Measurements from ENCODE around the gene SDK1. TPM values are rescaled to one million over a fixed set of nuclear protein-coding genes. Genes with fewer than 3 reads are reported as not detected.

The SDK1 gene
- total and polyA plus RNA-seq, 10 of the 15 experiments (the other 5 are each of a cell fraction or from before 2014, with no cell fraction given): 0.14 to 0.33 TPM; not detected in 8

GRCh38 chr7:3598854-3599253, 297.8 kb downstream of the SDK1 start:
- FAIRE-seq (no peak), ATAC-seq (no peak), DNase-seq (ENCODE audit: low read depth, low spot score) (no peak)
- no peaks in the 10 kb centered on the region for H4K20me1 ChIP-seq (ENCODE audit: control insufficient read depth, insufficient read depth)
- no peak overlapping the region for H2AFZ ChIP-seq (ENCODE audit: control insufficient read depth, low read depth, low read length)
- WGBS (ENCODE audit: insufficient coverage, insufficient replicate concordance, low lambda C conversion rate, missing lambda C conversion rate): 74% methylated on average over 7 of the region's 7 CpGs
- no peak for TF ChIP-seq MEF2B (IDR thresholded peaks at IDR 0.05; ENCODE audit: partially characterized antibody, poor library complexity, severe bottlenecking)
- TF ChIP-seq RCOR1 (conservative IDR thresholded peaks at IDR 0.05; ENCODE audit: low read depth, low read length): no peak
- TF ChIP-seq NFIC (IDR thresholded peaks at IDR 0.05; ENCODE audit: low read depth, low read length): no peak
- TF ChIP-seq, protein P1, sequence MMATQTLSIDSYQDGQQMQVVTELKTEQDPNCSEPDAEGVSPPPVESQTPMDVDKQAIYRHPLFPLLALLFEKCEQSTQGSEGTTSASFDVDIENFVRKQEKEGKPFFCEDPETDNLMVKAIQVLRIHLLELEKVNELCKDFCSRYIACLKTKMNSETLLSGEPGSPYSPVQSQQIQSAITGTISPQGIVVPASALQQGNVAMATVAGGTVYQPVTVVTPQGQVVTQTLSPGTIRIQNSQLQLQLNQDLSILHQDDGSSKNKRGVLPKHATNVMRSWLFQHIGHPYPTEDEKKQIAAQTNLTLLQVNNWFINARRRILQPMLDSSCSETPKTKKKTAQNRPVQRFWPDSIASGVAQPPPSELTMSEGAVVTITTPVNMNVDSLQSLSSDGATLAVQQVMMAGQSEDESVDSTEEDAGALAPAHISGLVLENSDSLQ (IDR thresholded peaks at IDR 0.05): no peak
- no peak for TF ChIP-seq ZNF622 (IDR thresholded peaks at IDR 0.05)
- TF ChIP-seq SIX5 (IDR thresholded peaks at IDR 0.05; ENCODE audit: low read depth, low read length, severe bottlenecking): no peak
- no peak for TF ChIP-seq HDAC2 (IDR thresholded peaks at IDR 0.05)
- no peaks in the 10 kb centered on the region for H3K36me3 ChIP-seq (ENCODE audit: control insufficient read depth in 2 of 2, insufficient read depth in 2 of 2, low read length in 1 of 2)
- ChIA-PET CTCF (no interaction called here), POLR2A (no interaction called here), RAD21 (ENCODE audit: unreplicated experiment) (no interaction called here), SMC1A (ENCODE audit: uncharacterized antibody, unreplicated experiment) (no interaction called here)
- in situ Hi-C loops (cut with MboI) (no loop called here), intact Hi-C loops (cut with micrococcal nuclease; ENCODE audit: unreplicated experiment) (no loop called here)
- no peak overlapping the region for H3K9ac ChIP-seq (ENCODE audit: control insufficient read depth, insufficient read depth, low read length)
- H3K4me1 ChIP-seq (ENCODE audit: control insufficient read depth, insufficient read depth, low read length): no peaks in the 10 kb centered on the region
- no peaks in the 10 kb centered on the region for H3K9me3 ChIP-seq (replicated peaks; ENCODE audit: control insufficient read depth, insufficient read depth, low read length)
- H3K4me3 ChIP-seq: no peak overlapping the region
- no peaks in the 10 kb centered on the region for H3K79me2 ChIP-seq (ENCODE audit: control insufficient read depth, insufficient read depth, low read length)
- no peak overlapping the region for H3K27ac ChIP-seq (ENCODE audit: control insufficient read depth, insufficient read depth)
- BruUV-seq (replicated peaks): no TSS peak
- no peak overlapping the region for H3K4me2 ChIP-seq (ENCODE audit: control insufficient read depth, insufficient read depth)
- H3K27me3 ChIP-seq (replicated peaks in 1 of 2; ENCODE audit: control insufficient read depth in 2 of 2, insufficient read depth in 2 of 2, low read length in 1 of 2): no peaks in the 10 kb centered on the region

GRCh38 chr7:3605222-3605621, 304.2 kb downstream of the SDK1 start:
- Histone ChIP-seq H3K4me2 (ENCODE audit: control insufficient read depth, insufficient read depth) (no peak overlapping the region), H3K9ac (ENCODE audit: control insufficient read depth, insufficient read depth, low read length) (no peak overlapping the region), H3K27ac (ENCODE audit: control insufficient read depth, insufficient read depth) (no peak overlapping the region), H3K4me3 (no peak overlapping the region), H2AFZ (ENCODE audit: control insufficient read depth, low read depth, low read length) (no peak overlapping the region), H3K27me3 (replicated peaks in 1 of 2; ENCODE audit: control insufficient read depth in 2 of 2, insufficient read depth in 2 of 2, low read length in 1 of 2) (no peaks in the 10 kb centered on the region), H3K79me2 (ENCODE audit: control insufficient read depth, insufficient read depth, low read length) (no peaks in the 10 kb centered on the region), H3K36me3 (ENCODE audit: control insufficient read depth in 2 of 2, insufficient read depth in 2 of 2, low read length in 1 of 2) (no peaks in the 10 kb centered on the region), H3K4me1 (ENCODE audit: control insufficient read depth, insufficient read depth, low read length) (no peaks in the 10 kb centered on the region), H4K20me1 (ENCODE audit: control insufficient read depth, insufficient read depth) (no peaks in the 10 kb centered on the region), H3K9me3 (replicated peaks; ENCODE audit: control insufficient read depth, insufficient read depth, low read length) (no peaks in the 10 kb centered on the region)
- no peak for ATAC-seq
- in situ Hi-C loops (cut with MboI) (no loop called here), intact Hi-C loops (cut with micrococcal nuclease; ENCODE audit: unreplicated experiment) (no loop called here)
- ChIA-PET POLR2A (no interaction called here), RAD21 (ENCODE audit: unreplicated experiment) (no interaction called here), CTCF (no interaction called here), SMC1A (ENCODE audit: uncharacterized antibody, unreplicated experiment) (no interaction called here)
- DNase-seq (ENCODE audit: low read depth, low spot score): no peak
- WGBS (ENCODE audit: insufficient coverage, insufficient replicate concordance, low lambda C conversion rate, missing lambda C conversion rate): 3% methylated on average over 2 of the region's 2 CpGs
- FAIRE-seq: no peak
- no TSS peak for BruUV-seq (replicated peaks)
- TF ChIP-seq CHD2 (IDR thresholded peaks at IDR 0.05; ENCODE audit: borderline replicate concordance, low read depth, low read length) (no peak), NFXL1 (IDR thresholded peaks at IDR 0.05; ENCODE audit: borderline replicate concordance) (no peak), ZBED1 (IDR thresholded peaks at IDR 0.05; ENCODE audit: borderline replicate concordance) (no peak), EGR1 (IDR thresholded peaks at IDR 0.05; ENCODE audit: borderline replicate concordance in 1 of 2, low read depth in 2 of 2, low read length in 2 of 2) (no peak), EP300 (IDR thresholded peaks at IDR 0.05; ENCODE audit: borderline replicate concordance in 1 of 2, control insufficient read depth in 1 of 2, low read depth in 2 of 2, low read length in 2 of 2) (no peak), MLLT1 (IDR thresholded peaks at IDR 0.05) (no peak), TARDBP (IDR thresholded peaks at IDR 0.05; ENCODE audit: borderline replicate concordance) (no peak), CREM (IDR thresholded peaks at IDR 0.05; ENCODE audit: low read depth) (no peak), RCOR1 (conservative IDR thresholded peaks at IDR 0.05; ENCODE audit: low read depth, low read length) (no peak)
- TF ChIP-seq, protein P2, sequence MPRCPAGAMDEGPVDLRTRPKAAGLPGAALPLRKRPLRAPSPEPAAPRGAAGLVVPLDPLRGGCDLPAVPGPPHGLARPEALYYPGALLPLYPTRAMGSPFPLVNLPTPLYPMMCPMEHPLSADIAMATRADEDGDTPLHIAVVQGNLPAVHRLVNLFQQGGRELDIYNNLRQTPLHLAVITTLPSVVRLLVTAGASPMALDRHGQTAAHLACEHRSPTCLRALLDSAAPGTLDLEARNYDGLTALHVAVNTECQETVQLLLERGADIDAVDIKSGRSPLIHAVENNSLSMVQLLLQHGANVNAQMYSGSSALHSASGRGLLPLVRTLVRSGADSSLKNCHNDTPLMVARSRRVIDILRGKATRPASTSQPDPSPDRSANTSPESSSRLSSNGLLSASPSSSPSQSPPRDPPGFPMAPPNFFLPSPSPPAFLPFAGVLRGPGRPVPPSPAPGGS (IDR thresholded peaks at IDR 0.05; ENCODE audit: borderline replicate concordance, insufficient read depth, low read depth, low read length, poor library complexity, severe bottlenecking): no peak

All from GM12878 (cell line).